PC-3 (cell line): ENCODE data around the gene ACBD4.

Experiments
- EZH2phosphoT487 ChIP-seq: fragments of 300-600 bp; sonication (generic); IDR thresholded peaks from 2 replicates; pipeline ENCODE4 v1.6.1; 2018; ENCODE audit warnings: mild to moderate bottlenecking, antibody characterized with exemption, low read length, borderline replicate concordance
- TF ChIP-seq, protein P1 (sequence below): fragments of 300-600 bp; sonication (generic); conservative IDR thresholded peaks from 2 replicates; pipeline ENCODE4 v1.5.1; 2017; ENCODE audit warnings: antibody characterized with exemption, low read depth, mild to moderate bottlenecking, low read length

DNA sequence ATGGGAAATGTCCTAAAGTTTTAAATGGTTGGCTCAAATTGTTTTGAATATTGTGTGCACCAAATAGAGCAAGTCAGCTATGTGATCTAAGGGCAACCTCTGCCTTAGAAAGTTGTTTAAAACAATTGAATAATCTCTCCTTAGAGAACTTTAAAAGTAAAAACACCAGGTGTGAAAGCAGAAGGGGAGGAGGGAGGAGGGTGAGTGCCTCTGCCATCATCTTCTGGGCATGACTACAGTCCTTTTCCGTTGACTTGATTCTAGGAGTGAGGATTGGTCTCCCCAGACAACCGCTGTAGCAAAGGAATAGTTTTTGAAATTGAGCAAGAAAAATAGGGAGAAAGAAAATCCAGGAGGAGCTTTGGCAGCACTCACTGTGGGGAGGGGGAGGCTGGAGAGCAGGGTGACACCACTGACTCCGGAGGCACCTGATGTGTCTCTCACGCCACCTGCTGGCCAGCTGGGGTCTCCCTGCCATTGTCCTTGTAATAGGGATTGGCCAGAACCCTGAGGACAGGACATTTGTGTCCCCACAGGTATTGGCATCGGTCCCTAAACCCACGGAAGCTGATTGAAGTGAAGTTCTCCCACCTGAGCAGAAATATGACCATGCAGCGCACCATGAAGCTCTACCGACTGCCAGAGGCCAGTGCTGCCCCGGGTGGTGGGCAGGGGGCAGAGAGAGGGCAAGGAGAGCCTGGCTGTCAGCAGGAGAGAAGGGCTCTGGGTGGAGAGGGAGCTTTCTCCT, 36.4 kb upstream of the ACBD4 start:
- TF ChIP-seq, protein P1, sequence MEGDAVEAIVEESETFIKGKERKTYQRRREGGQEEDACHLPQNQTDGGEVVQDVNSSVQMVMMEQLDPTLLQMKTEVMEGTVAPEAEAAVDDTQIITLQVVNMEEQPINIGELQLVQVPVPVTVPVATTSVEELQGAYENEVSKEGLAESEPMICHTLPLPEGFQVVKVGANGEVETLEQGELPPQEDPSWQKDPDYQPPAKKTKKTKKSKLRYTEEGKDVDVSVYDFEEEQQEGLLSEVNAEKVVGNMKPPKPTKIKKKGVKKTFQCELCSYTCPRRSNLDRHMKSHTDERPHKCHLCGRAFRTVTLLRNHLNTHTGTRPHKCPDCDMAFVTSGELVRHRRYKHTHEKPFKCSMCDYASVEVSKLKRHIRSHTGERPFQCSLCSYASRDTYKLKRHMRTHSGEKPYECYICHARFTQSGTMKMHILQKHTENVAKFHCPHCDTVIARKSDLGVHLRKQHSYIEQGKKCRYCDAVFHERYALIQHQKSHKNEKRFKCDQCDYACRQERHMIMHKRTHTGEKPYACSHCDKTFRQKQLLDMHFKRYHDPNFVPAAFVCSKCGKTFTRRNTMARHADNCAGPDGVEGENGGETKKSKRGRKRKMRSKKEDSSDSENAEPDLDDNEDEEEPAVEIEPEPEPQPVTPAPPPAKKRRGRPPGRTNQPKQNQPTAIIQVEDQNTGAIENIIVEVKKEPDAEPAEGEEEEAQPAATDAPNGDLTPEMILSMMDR = peak; percentile 98
- TF ChIP-seq EZH2phosphoT487 = no peak
